Measurements from ENCODE around the gene GULP1. TPM values are rescaled to one million over a fixed set of nuclear protein-coding genes. Genes with fewer than 3 reads are reported as not detected.
"Not testable (repeated sequence)": the region's sequence is repeated elsewhere in the genome, so short reads cannot be mapped to it uniquely, and the experiment has no call there.

Gene GULP1
- total and polyA plus RNA-seq, 2 experiments from 2014 or later, result 28.3 to 41.2 TPM

- no peak overlapping the region for H3K27ac ChIP-seq
- H3K4me3 ChIP-seq, result no peak overlapping the region
- TF ChIP-seq CTCF (IDR thresholded peaks at IDR 0.05; ENCODE audit: low read depth, low read length), result no peak
- H3K27me3 ChIP-seq, result no peaks in the 10 kb centered on the region
- H3K4me1 ChIP-seq (ENCODE audit: low read depth), result no peaks in the 10 kb centered on the region
- no peaks in the 10 kb centered on the region for H3K36me3 ChIP-seq
- no peak for DNase-seq (ENCODE audit: low read depth in 1 of 2, low spot score in 1 of 2)
- no peaks in the 10 kb centered on the region for H3K9me3 ChIP-seq (ENCODE audit: low read depth)
These were observed 10.9 kb upstream of the GULP1 start for GRCh38 chr2:188280811-188281222.

- Histone ChIP-seq H3K27ac (no peak overlapping the region), H3K27me3 (no peaks in the 10 kb centered on the region), H3K36me3 (no peaks in the 10 kb centered on the region), H3K4me3 (no peak overlapping the region), H3K4me1 (ENCODE audit: low read depth) (no peaks in the 10 kb centered on the region), H3K9me3 (ENCODE audit: low read depth) (no peaks in the 10 kb centered on the region)
- no peak for TF ChIP-seq CTCF (IDR thresholded peaks at IDR 0.05; ENCODE audit: low read depth, low read length)
- DNase-seq (ENCODE audit: low read depth in 1 of 2, low spot score in 1 of 2), result no peak
These were observed 8.8 kb upstream of the GULP1 start for GRCh38 chr2:188282907-188283306.

GRCh38 chr2:188284251-188284650 is 7.4 kb upstream of the GULP1 start:
- not testable (repeated sequence) for H3K4me3 ChIP-seq; H3K27me3 ChIP-seq; H3K27ac ChIP-seq; H3K4me1 ChIP-seq (ENCODE audit: low read depth); DNase-seq (ENCODE audit: low read depth in 1 of 2, low spot score in 1 of 2); H3K9me3 ChIP-seq (ENCODE audit: low read depth); H3K36me3 ChIP-seq

GRCh38 chr2:188285049-188285448 is 6.6 kb upstream of the GULP1 start:
- Histone ChIP-seq H3K27ac (peak overlapping the region; percentile 69), H3K27me3 (no peaks in the 10 kb centered on the region), H3K4me1 (ENCODE audit: low read depth) (no peaks in the 10 kb centered on the region), H3K36me3 (no peaks in the 10 kb centered on the region), H3K4me3 (no peak overlapping the region), H3K9me3 (ENCODE audit: low read depth) (no peaks in the 10 kb centered on the region)
- DNase-seq (ENCODE audit: low read depth in 1 of 2, low spot score in 1 of 2), result no peak
- no peak for TF ChIP-seq CTCF (IDR thresholded peaks at IDR 0.05; ENCODE audit: low read depth, low read length)

- peaks cover 6% of the 10 kb centered on the region for H3K4me1 ChIP-seq (ENCODE audit: low read depth)
- DNase-seq (ENCODE audit: low read depth in 1 of 2, low spot score in 1 of 2), result peak in 1 of 2 donors; percentile 38
- H3K4me3 ChIP-seq, result no peak overlapping the region
- no peaks in the 10 kb centered on the region for H3K9me3 ChIP-seq (ENCODE audit: low read depth)
- no peaks in the 10 kb centered on the region for H3K36me3 ChIP-seq
- TF ChIP-seq CTCF (IDR thresholded peaks at IDR 0.05; ENCODE audit: low read depth, low read length), result no peak
- peak overlapping the region; percentile 69 for H3K27ac ChIP-seq
- no peaks in the 10 kb centered on the region for H3K27me3 ChIP-seq
These were observed 5.9 kb upstream of the GULP1 start for GRCh38 chr2:188285774-188286173.

GRCh38 chr2:188291142-188291616 is 495 bp upstream of the GULP1 start:
- Histone ChIP-seq H3K27me3 (no peaks in the 10 kb centered on the region), H3K4me1 (ENCODE audit: low read depth) (peaks cover 30% of the 10 kb centered on the region), H3K9me3 (ENCODE audit: low read depth) (no peaks in the 10 kb centered on the region), H3K27ac (peak overlapping the region; percentile 88), H3K36me3 (no peaks in the 10 kb centered on the region), H3K4me3 (peak overlapping the region; percentile 78)
- TF ChIP-seq CTCF (IDR thresholded peaks at IDR 0.05; ENCODE audit: low read depth, low read length), result no peak
- DNase-seq (ENCODE audit: low read depth in 1 of 2, low spot score in 1 of 2), result peak; percentile 35 to 43

All from cardiac muscle cell (in vitro differentiated cells and primary cell).